ENCODE measurements around the gene SUGT1.

DNA sequence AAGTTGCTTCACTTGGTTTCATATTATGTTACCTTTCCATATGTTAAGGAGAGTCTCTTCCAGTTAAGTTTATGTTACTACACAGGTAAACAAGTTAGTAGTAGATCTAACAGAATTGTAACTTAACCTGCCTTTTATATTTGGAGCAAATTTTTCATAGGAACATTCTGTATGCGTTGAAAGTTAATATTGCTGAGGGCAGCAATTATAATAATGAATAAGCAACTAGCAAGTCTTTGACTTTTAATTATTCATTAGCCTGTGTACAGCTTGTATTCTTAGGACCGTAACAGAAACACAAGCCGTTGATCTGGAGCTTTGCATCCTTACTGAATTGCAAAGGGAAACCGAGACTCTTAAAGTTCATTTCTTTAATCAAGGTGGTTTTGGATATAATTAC lies 11.6 kb downstream of the SUGT1 start:
- no peak for TF ChIP-seq EZH2phosphoT487 (IDR thresholded peaks at IDR 0.05; ENCODE audit: borderline replicate concordance)
- TF ChIP-seq, protein P1, sequence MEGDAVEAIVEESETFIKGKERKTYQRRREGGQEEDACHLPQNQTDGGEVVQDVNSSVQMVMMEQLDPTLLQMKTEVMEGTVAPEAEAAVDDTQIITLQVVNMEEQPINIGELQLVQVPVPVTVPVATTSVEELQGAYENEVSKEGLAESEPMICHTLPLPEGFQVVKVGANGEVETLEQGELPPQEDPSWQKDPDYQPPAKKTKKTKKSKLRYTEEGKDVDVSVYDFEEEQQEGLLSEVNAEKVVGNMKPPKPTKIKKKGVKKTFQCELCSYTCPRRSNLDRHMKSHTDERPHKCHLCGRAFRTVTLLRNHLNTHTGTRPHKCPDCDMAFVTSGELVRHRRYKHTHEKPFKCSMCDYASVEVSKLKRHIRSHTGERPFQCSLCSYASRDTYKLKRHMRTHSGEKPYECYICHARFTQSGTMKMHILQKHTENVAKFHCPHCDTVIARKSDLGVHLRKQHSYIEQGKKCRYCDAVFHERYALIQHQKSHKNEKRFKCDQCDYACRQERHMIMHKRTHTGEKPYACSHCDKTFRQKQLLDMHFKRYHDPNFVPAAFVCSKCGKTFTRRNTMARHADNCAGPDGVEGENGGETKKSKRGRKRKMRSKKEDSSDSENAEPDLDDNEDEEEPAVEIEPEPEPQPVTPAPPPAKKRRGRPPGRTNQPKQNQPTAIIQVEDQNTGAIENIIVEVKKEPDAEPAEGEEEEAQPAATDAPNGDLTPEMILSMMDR (conservative IDR thresholded peaks at IDR 0.05; ENCODE audit: low read length), result no peak

Data from Loucy (cell line).